Measurements from ENCODE around the gene POTEB3. TPM values are rescaled to one million over a fixed set of nuclear protein-coding genes. Genes with fewer than 3 reads are reported as not detected.
"Not testable (repeated sequence)": the region's sequence is repeated elsewhere in the genome, so short reads cannot be mapped to it uniquely, and the experiment has no call there.

The POTEB3 gene
- total RNA-seq, 2 donors from 2014 or later: not detected

GRCh38 chr15:21368625-21369024 is 71.7 kb downstream of the POTEB3 start:
- H3K9me3 Mint-ChIP-seq; H3K27me3 Mint-ChIP-seq (ENCODE audit: low read depth); H3K27ac Mint-ChIP-seq: not testable (repeated sequence)

More at GRCh38 chr15:21368625-21369024, 71.7 kb downstream of the POTEB3 start:
- not testable (repeated sequence) for H3K36me3 Mint-ChIP-seq (ENCODE audit: insufficient read depth in 2 of 2); ATAC-seq (replicated peaks in 1 of 2); H3K4me1 Mint-ChIP-seq (ENCODE audit: low read depth); H3K4me3 Mint-ChIP-seq; DNase-seq

All from activated T-cell treated with anti-CD3 and anti-CD28 coated beads, Interleukin-2, amount 50 U/mL, for 72 hours (primary cell).